Measurements from ENCODE around the gene POLR2J. TPM values are rescaled to one million over a fixed set of nuclear protein-coding genes. Genes with fewer than 3 reads are reported as not detected.
A peak's percentile ranks its signal among the peaks of the same experiment; 100 is the strongest.

The POLR2J gene
- total RNA-seq, 1 experiment from 2014 or later: 50.5 TPM

DNA sequence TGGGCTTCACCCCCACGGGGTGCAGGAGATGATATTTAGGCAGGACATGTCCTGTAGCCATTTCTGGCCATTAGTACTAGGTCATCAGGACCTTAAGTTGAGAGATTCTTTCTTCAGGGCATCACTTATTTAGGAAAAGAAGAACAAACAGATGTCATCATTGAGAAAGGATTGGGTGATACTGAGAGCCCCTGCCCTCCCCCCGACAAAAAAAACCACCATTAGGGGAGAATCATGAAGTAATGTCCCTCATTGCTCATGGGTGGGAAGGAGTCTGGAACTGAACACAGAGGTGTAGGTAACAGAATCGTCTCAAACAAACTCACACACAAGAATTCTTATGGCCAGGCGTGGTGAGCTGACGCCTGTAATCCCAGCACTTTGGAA, 51.7 kb downstream of the POLR2J start (continued):
- TF ChIP-seq ELF4 (CRISPR knock-in tag; IDR thresholded peaks at IDR 0.05; ENCODE audit: low read depth): no peak

DNA sequence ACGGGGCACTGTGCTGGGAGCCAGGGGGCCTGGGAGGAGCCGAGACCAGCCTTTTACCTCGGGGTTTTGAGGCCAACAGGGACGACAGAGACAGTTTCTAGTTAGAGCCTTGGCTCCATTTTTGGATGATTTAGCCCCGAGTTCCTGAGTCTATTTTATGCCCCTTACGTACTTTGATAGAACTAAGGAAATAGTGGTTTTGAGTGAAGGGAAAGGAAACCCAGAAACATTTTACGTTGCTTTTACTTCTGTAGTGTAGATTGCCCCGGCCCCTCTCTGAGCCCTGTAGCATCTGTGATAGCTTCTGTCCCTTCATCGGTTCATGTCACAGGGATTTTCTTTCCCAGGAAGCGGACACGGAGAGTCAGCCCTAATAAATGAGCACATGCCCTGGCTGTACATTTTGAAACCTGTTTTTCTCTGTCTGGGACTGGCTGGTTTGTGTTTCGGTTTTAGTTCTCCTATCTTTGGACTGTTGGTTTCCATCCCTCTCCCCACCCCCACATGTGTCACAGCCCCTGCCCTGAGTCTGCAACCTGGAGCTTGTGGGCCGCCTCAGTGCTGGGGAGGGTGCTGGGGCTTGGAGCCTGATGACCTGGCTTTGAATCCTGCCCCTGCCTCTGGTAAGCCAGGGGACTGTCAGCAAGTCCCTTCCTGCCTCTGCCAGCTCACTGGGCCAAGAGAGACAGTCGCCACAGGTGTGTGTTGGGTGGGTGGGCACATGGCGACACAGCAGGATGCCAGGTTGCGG, 52.3 kb downstream of the POLR2J start:
- no peaks in the 10 kb centered on the region for H3K27me3 Mint-ChIP-seq (ENCODE audit: low read depth)
- DNase-seq (ENCODE audit: low spot score) (no peak), ATAC-seq (no peak)
- TF ChIP-seq SMAD3 (CRISPR knock-in tag; IDR thresholded peaks at IDR 0.05; ENCODE audit: borderline replicate concordance): no peak
- TF ChIP-seq ZBTB21 (CRISPR knock-in tag; IDR thresholded peaks at IDR 0.05; ENCODE audit: borderline replicate concordance): no peak
- TF ChIP-seq, protein P1, sequence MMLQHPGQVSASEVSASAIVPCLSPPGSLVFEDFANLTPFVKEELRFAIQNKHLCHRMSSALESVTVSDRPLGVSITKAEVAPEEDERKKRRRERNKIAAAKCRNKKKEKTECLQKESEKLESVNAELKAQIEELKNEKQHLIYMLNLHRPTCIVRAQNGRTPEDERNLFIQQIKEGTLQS (CRISPR knock-in tag; conservative IDR thresholded peaks at IDR 0.05): no peak
- TF ChIP-seq IRF2 (CRISPR knock-in tag; IDR thresholded peaks at IDR 0.05; ENCODE audit: borderline replicate concordance, low read depth): no peak
- TF ChIP-seq, protein P2, sequence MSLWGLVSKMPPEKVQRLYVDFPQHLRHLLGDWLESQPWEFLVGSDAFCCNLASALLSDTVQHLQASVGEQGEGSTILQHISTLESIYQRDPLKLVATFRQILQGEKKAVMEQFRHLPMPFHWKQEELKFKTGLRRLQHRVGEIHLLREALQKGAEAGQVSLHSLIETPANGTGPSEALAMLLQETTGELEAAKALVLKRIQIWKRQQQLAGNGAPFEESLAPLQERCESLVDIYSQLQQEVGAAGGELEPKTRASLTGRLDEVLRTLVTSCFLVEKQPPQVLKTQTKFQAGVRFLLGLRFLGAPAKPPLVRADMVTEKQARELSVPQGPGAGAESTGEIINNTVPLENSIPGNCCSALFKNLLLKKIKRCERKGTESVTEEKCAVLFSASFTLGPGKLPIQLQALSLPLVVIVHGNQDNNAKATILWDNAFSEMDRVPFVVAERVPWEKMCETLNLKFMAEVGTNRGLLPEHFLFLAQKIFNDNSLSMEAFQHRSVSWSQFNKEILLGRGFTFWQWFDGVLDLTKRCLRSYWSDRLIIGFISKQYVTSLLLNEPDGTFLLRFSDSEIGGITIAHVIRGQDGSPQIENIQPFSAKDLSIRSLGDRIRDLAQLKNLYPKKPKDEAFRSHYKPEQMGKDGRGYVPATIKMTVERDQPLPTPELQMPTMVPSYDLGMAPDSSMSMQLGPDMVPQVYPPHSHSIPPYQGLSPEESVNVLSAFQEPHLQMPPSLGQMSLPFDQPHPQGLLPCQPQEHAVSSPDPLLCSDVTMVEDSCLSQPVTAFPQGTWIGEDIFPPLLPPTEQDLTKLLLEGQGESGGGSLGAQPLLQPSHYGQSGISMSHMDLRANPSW (CRISPR knock-in tag; conservative IDR thresholded peaks at IDR 0.05; ENCODE audit: low read depth): no peak
- TF ChIP-seq, protein P3, sequence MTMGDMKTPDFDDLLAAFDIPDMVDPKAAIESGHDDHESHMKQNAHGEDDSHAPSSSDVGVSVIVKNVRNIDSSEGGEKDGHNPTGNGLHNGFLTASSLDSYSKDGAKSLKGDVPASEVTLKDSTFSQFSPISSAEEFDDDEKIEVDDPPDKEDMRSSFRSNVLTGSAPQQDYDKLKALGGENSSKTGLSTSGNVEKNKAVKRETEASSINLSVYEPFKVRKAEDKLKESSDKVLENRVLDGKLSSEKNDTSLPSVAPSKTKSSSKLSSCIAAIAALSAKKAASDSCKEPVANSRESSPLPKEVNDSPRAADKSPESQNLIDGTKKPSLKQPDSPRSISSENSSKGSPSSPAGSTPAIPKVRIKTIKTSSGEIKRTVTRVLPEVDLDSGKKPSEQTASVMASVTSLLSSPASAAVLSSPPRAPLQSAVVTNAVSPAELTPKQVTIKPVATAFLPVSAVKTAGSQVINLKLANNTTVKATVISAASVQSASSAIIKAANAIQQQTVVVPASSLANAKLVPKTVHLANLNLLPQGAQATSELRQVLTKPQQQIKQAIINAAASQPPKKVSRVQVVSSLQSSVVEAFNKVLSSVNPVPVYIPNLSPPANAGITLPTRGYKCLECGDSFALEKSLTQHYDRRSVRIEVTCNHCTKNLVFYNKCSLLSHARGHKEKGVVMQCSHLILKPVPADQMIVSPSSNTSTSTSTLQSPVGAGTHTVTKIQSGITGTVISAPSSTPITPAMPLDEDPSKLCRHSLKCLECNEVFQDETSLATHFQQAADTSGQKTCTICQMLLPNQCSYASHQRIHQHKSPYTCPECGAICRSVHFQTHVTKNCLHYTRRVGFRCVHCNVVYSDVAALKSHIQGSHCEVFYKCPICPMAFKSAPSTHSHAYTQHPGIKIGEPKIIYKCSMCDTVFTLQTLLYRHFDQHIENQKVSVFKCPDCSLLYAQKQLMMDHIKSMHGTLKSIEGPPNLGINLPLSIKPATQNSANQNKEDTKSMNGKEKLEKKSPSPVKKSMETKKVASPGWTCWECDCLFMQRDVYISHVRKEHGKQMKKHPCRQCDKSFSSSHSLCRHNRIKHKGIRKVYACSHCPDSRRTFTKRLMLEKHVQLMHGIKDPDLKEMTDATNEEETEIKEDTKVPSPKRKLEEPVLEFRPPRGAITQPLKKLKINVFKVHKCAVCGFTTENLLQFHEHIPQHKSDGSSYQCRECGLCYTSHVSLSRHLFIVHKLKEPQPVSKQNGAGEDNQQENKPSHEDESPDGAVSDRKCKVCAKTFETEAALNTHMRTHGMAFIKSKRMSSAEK (CRISPR knock-in tag; IDR thresholded peaks at IDR 0.05; ENCODE audit: borderline replicate concordance): no peak
- no peak for TF ChIP-seq KAT7 (CRISPR knock-in tag; IDR thresholded peaks at IDR 0.05; ENCODE audit: borderline replicate concordance)
- TF ChIP-seq, protein P4, sequence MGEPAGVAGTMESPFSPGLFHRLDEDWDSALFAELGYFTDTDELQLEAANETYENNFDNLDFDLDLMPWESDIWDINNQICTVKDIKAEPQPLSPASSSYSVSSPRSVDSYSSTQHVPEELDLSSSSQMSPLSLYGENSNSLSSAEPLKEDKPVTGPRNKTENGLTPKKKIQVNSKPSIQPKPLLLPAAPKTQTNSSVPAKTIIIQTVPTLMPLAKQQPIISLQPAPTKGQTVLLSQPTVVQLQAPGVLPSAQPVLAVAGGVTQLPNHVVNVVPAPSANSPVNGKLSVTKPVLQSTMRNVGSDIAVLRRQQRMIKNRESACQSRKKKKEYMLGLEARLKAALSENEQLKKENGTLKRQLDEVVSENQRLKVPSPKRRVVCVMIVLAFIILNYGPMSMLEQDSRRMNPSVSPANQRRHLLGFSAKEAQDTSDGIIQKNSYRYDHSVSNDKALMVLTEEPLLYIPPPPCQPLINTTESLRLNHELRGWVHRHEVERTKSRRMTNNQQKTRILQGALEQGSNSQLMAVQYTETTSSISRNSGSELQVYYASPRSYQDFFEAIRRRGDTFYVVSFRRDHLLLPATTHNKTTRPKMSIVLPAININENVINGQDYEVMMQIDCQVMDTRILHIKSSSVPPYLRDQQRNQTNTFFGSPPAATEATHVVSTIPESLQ (CRISPR knock-in tag; IDR thresholded peaks at IDR 0.05): no peak
- no peak for TF ChIP-seq SOX15 (CRISPR knock-in tag; IDR thresholded peaks at IDR 0.05)
- H3K36me3 Mint-ChIP-seq: peaks cover 27% of the 10 kb centered on the region
- no peaks in the 10 kb centered on the region for H3K9me3 Mint-ChIP-seq
- POLR2A ChIA-PET: no interaction called here
- H3K27ac Mint-ChIP-seq: no peak overlapping the region
- CTCF ChIA-PET: interaction anchor here (1.5 kb wide), 1 partner anchor 14 kb away, joined by 7 read pairs; no protein-coding TSS in a partner anchor
- H3K4me3 Mint-ChIP-seq: no peak overlapping the region
- H3K4me1 Mint-ChIP-seq: peaks cover 21% of the 10 kb centered on the region

DNA sequence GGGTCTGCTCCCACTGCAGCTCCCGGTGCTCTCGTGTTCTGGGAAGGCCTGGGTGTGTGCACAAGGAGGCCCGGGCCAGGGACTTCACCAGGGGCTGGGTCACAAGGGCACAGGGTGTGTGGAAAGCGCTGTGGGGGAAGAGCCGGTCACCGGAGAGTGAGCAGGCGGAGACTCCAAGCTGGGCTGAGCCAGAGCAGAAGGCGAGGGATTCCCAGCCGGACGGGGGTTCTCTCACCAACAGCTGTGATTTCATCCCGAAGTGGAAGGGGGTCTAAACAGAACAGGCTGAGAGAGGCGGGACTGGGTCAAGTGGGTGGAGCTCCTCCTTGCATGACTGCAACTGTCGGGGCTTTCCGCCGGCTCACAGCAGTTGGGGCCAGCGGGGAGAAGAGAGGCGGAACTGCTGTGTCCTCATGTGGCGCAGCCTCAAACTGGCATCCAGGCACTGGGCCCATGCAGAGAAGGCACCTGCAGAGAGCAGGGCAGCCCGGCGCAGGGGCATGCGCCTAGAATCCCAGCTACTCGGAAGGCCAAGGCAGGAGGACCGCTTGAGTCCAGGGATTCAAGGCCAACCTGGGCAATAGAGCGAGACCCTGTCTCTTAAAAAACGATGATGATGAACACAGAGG, 53.0 kb downstream of the POLR2J start:
- TF ChIP-seq FOXK1 (CRISPR knock-in tag; IDR thresholded peaks at IDR 0.05) (no peak), ZNF121 (CRISPR knock-in tag; IDR thresholded peaks at IDR 0.05) (peak; percentile 90)
- TF ChIP-seq, protein P5, sequence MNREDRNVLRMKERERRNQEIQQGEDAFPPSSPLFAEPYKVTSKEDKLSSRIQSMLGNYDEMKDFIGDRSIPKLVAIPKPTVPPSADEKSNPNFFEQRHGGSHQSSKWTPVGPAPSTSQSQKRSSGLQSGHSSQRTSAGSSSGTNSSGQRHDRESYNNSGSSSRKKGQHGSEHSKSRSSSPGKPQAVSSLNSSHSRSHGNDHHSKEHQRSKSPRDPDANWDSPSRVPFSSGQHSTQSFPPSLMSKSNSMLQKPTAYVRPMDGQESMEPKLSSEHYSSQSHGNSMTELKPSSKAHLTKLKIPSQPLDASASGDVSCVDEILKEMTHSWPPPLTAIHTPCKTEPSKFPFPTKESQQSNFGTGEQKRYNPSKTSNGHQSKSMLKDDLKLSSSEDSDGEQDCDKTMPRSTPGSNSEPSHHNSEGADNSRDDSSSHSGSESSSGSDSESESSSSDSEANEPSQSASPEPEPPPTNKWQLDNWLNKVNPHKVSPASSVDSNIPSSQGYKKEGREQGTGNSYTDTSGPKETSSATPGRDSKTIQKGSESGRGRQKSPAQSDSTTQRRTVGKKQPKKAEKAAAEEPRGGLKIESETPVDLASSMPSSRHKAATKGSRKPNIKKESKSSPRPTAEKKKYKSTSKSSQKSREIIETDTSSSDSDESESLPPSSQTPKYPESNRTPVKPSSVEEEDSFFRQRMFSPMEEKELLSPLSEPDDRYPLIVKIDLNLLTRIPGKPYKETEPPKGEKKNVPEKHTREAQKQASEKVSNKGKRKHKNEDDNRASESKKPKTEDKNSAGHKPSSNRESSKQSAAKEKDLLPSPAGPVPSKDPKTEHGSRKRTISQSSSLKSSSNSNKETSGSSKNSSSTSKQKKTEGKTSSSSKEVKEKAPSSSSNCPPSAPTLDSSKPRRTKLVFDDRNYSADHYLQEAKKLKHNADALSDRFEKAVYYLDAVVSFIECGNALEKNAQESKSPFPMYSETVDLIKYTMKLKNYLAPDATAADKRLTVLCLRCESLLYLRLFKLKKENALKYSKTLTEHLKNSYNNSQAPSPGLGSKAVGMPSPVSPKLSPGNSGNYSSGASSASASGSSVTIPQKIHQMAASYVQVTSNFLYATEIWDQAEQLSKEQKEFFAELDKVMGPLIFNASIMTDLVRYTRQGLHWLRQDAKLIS (CRISPR knock-in tag; IDR thresholded peaks at IDR 0.05; ENCODE audit: borderline replicate concordance): no peak
- TF ChIP-seq, protein P6, sequence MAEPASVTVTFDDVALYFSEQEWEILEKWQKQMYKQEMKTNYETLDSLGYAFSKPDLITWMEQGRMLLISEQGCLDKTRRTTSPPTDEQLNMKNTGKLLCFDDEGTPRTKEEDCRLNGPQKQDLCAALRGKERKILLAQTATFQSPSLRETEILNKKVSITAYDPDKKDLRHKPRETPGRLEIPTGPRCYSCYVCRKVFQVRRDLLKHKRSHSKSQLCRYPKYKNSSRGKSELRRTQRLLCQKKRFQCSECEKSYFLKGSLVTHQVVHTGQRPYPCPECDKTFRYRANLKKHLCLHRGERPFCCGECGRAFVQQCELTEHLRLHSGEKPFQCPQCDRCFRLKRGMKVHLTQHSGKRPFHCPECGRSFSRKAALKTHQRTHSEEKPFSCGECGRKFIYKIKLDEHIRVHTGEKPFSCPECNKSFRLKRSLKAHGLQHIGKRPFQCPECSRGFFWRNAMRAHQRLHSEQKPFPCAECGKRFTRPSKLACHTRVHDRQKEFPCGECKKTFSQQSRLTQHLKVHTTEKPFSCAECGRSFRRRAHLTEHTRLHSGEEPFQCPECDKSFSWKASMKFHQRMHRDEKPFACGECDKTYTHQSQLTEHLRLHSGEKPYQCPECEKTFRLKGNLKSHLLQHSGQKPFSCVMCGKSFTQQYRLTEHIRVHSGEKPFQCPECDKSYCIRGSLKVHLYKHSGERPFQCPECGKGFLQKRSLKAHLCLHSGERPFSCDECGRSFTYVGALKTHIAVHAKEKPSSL (CRISPR knock-in tag; conservative IDR thresholded peaks at IDR 0.05): no peak
- Mint-ChIP-seq H3K4me3 (no peak overlapping the region), H3K36me3 (peaks cover 31% of the 10 kb centered on the region), H3K9me3 (no peaks in the 10 kb centered on the region), H3K27ac (no peak overlapping the region), H3K4me1 (peaks cover 15% of the 10 kb centered on the region), H3K27me3 (ENCODE audit: low read depth) (no peaks in the 10 kb centered on the region)
- peak; percentile 38 for DNase-seq (ENCODE audit: low spot score)
- peak; percentile 67 for ATAC-seq
- ChIA-PET CTCF (interaction anchor here (1.5 kb wide), 1 partner anchor 13 kb away, joined by 7 read pairs; no protein-coding TSS in a partner anchor), POLR2A (no interaction called here)
